Airway epithelial cell (primary cell): Measurements from ENCODE around the gene BCAN. TPM values are rescaled to one million over a fixed set of nuclear protein-coding genes. Genes with fewer than 3 reads are reported as not detected.

Experiments used
- total RNA-seq: library from RNA; depleted of rRNA; stranded (reverse); fragments of >200 nt; gene quantifications from 2 replicates; pipeline ENCODE4 v1.2.3, GENCODE V29; 2015

BCAN gene
- total RNA-seq: not detected in 2 replicates

GRCh38 chr1:156641761-156642264 is at the start of gene BCAN:
TSS of gene BCAN (plus strand) at chr1:156642117. CDS start at chr1:156646055, 3,938 bp downstream.

DNA sequence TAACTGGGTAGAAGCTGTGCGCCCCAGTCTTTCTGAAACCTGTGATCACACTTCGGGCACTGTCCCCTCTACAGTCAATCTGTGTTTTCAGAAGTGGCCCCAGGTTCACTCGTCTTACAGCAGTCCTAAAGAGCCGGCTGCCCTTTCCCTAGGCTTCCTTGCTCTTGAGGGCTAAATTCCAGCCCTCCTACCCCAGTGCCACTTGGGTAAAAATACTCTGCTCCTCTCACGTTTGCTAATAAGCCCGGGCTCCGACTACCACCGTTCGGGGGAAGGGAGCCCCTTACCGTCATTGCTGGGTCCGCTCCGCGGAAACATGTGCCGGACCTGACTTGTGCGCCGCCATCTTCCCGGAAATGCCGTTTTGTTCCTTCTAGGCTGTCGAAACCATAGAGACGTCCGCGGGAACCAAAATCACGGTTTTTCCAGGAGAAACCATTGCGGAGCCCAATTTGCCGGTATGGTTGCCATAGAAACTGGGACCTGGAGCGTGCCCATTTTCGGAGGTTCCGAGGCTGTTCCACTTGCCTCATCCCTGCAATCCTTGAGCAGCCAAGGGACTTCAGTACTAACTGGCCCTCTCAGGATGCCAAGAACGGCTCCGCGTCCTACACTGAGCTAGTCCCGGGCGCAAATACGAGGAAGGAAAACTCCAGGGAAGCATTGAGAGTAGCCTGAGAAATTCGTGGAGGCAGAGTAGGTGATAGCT is 40.6 kb upstream of the BCAN start, which contains the start of gene GPATCH4:
TSS of gene GPATCH4 (minus strand) at position 358 of the 709 bp plus-strand sequence.

DNA sequence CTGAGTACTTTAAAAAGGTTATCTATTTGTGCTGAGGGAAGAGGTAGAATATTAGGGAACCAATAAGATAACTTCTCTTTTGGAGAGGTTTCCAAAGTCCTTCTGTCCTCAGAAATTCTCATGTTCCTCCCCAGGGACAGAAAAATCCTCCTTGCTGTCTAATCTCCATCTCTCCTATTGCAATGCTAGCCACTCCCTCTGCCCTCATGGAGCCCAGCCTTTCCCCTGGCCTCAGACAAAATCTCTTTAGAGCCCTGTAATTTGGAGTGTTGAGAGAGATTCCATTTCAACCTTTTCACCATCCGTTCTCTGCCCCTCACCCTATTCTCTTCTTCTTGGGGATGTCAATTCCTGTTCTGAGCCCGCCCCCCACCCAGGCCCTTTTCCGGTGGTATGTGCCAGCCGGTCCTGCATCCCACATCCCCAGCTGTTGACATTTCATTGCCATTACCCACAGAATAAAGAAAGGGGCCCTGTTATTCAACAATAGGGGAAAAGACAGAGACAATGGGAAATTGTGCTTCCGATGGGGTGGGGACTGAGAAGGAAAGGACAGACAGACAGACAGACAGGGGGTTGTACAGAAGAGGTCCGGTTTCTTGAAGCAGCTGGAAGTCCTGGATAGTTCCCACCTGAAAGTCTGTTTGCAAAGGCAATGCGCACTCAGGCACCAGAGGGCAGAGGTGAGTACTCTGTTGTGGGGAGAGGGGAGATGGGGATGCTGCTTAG is 22.9 kb upstream of the BCAN start, which contains the start of gene HAPLN2:
TSS of gene HAPLN2 (plus strand) at position 563 of the 729 bp plus-strand sequence. CDS start 4,076 bp downstream, outside the sequence.

DNA sequence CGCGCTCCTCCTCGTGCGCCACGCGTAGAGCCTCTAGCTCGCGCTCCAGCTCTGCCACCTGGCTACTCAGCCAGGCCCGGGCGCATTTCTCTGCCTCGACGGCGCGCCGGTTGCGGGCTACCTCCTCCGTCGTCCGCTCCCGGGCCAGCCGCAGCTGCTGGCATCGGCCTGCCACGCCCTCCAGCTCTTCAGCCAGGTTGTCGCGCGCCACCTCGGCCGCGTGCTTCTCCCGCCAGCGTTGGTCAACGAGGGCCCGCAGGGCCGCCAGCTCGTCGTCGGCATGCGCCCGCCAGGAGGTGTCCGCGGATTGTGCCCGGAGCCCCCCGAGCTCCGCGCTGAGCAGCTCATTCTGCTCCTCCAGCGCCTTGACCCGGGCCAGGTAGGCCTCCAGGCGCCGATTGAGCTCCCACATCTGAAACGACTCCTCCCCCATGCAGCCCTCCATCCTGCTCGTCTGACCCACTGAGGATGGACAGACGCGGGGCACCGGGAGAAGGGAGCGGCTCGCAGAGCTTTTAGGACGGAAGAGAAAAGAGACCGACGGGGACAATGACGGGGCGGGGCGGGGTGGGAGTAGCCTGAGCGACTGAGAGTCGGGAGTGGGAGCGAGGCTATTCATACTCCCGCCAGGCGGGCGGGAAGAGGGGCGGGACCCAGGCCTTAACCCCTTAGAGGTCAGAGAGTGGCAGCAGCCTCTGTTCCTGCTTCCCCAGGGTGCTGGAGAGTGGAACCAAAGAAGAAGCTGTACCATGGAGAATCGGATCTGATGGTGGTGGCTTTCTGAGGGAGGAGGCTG is 35.1 kb downstream of the BCAN start, which contains the start of gene NES:
TSS of gene NES (minus strand) at position 588 of the 796 bp plus-strand sequence. CDS start at position 445, 143 bp downstream.

DNA sequence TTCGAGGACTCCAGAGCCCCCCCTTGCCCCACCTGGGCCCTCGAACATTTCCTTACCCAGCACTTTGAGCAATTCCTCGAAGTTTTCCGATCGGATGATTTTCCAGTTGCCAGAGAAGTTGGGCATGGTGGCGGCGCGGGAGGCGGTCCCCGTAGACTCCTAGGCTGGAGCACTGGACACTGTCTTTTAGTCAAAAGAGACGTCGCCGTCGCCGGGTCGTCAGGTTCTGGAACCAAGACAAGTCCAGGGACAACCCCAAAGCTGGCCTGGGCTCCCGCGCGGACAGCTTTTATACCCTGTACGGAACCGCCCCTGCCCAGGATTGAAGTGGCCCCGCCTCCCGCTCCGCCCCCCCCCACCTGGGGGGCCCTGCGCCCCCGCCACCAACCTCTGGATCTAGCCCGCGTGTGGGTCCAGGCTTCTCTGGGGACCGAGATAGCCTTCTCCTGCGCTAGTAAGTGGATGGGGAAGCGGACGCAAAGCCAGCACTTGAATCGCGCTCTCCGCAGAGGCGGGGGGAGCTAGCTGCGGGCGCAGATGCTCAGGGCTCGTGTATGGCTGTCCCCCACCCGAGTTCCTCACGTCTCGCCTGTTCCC is 63.5 kb downstream of the BCAN start, which contains the start of gene CRABP2:
TSS of gene CRABP2 (minus strand) at position 263 of the 597 bp plus-strand sequence. CDS start at position 126, 137 bp downstream.

Other genes with a start within 250 kb of the BCAN start
- gene MEF2D, start 141.3 kb upstream of the BCAN start, total RNA-seq: 18.2 and 18.8 TPM in 2 replicates
- gene IQGAP3, start 69.6 kb upstream of the BCAN start, total RNA-seq: 22.3 and 31.2 TPM in 2 replicates
- gene TTC24, start 62.4 kb upstream of the BCAN start, total RNA-seq: not detected in 2 replicates
- gene NAXE, start 50.3 kb upstream of the BCAN start, total RNA-seq: 118 and 139 TPM in 2 replicates
- 15.6 and 35.7 TPM in 2 replicates for gene GPATCH4, start 40.6 kb upstream of the BCAN start, total RNA-seq
- not detected in 2 replicates for gene HAPLN2, start 22.7 kb upstream of the BCAN start, total RNA-seq
- 0.85 and 0.93 TPM in 2 replicates for gene NES, start 35.3 kb downstream of the BCAN start, total RNA-seq
- gene CRABP2, start 63.5 kb downstream of the BCAN start, total RNA-seq: 446 and 591 TPM in 2 replicates
- 17.6 and 22.0 TPM in 2 replicates for gene METTL25B, start 86.4 kb downstream of the BCAN start, total RNA-seq
- gene ISG20L2, start 86.6 kb downstream of the BCAN start, total RNA-seq: 28.4 and 37.9 TPM in 2 replicates
- gene MRPL24, start 99.0 kb downstream of the BCAN start, total RNA-seq: 76.9 and 94.0 TPM in 2 replicates
- gene HDGF, start 109.6 kb downstream of the BCAN start, total RNA-seq: 332 and 365 TPM in 2 replicates
- 40.3 and 43.9 TPM in 2 replicates for gene PRCC, start 125.4 kb downstream of the BCAN start, total RNA-seq
- 1.8 and 2.5 TPM in 2 replicates for gene SH2D2A, start 174.7 kb downstream of the BCAN start, total RNA-seq
- gene INSRR, start 217.0 kb downstream of the BCAN start, total RNA-seq: not detected in 2 replicates
- gene NTRK1, start 218.7 kb downstream of the BCAN start, total RNA-seq: not detected in 2 replicates